ENCODE measurements around the gene PVALB. TPM values are rescaled to one million over a fixed set of nuclear protein-coding genes. Genes with fewer than 3 reads are reported as not detected.

Gene PVALB
- total RNA-seq, 1 donor from 2014 or later: not detected

GRCh38 chr22:36855478-36855877 is 38.6 kb upstream of the PVALB start:
- no peak overlapping the region for H3K4me3 Mint-ChIP-seq (ENCODE audit: unreplicated experiment)
- peaks cover 5% of the 10 kb centered on the region for H3K27me3 Mint-ChIP-seq (ENCODE audit: unreplicated experiment)
- no peaks in the 10 kb centered on the region for H3K4me1 Mint-ChIP-seq (ENCODE audit: unreplicated experiment)
- H3K27ac Mint-ChIP-seq (ENCODE audit: unreplicated experiment): no peak overlapping the region
- TF ChIP-seq CTCF (IDR thresholded peaks at IDR 0.05; ENCODE audit: unreplicated experiment): no peak
- DNase-seq (ENCODE audit: low spot score): no peak
- no peaks in the 10 kb centered on the region for H3K36me3 Mint-ChIP-seq (ENCODE audit: low read depth, unreplicated experiment)
- H3K9me3 Mint-ChIP-seq (ENCODE audit: unreplicated experiment): no peaks in the 10 kb centered on the region

- peak; percentile 61 for TF ChIP-seq CTCF (IDR thresholded peaks at IDR 0.05; ENCODE audit: unreplicated experiment)
- no peaks in the 10 kb centered on the region for H3K9me3 Mint-ChIP-seq (ENCODE audit: unreplicated experiment)
- no peak overlapping the region for H3K27ac Mint-ChIP-seq (ENCODE audit: unreplicated experiment)
- no peaks in the 10 kb centered on the region for H3K4me1 Mint-ChIP-seq (ENCODE audit: unreplicated experiment)
- no peak overlapping the region for H3K4me3 Mint-ChIP-seq (ENCODE audit: unreplicated experiment)
- H3K36me3 Mint-ChIP-seq (ENCODE audit: low read depth, unreplicated experiment): no peaks in the 10 kb centered on the region
- peak; percentile 82 for DNase-seq (ENCODE audit: low spot score)
- H3K27me3 Mint-ChIP-seq (ENCODE audit: unreplicated experiment): peaks cover 6% of the 10 kb centered on the region
Observed at GRCh38 chr22:36853407-36854099, 36.7 kb upstream of the PVALB start.

- no peak for TF ChIP-seq CTCF (IDR thresholded peaks at IDR 0.05; ENCODE audit: unreplicated experiment)
- Mint-ChIP-seq H3K4me3 (ENCODE audit: unreplicated experiment) (no peak overlapping the region), H3K4me1 (ENCODE audit: unreplicated experiment) (no peaks in the 10 kb centered on the region), H3K9me3 (ENCODE audit: unreplicated experiment) (no peaks in the 10 kb centered on the region), H3K36me3 (ENCODE audit: low read depth, unreplicated experiment) (no peaks in the 10 kb centered on the region), H3K27ac (ENCODE audit: unreplicated experiment) (no peak overlapping the region), H3K27me3 (ENCODE audit: unreplicated experiment) (peaks cover 6% of the 10 kb centered on the region)
- no peak for DNase-seq (ENCODE audit: low spot score)
Observed at GRCh38 chr22:36852056-36852973, 35.5 kb upstream of the PVALB start.

GRCh38 chr22:36850682-36851081 is 33.8 kb upstream of the PVALB start:
- Mint-ChIP-seq H3K27me3 (ENCODE audit: unreplicated experiment) (peaks cover 3% of the 10 kb centered on the region), H3K4me1 (ENCODE audit: unreplicated experiment) (no peaks in the 10 kb centered on the region), H3K9me3 (ENCODE audit: unreplicated experiment) (no peaks in the 10 kb centered on the region), H3K36me3 (ENCODE audit: low read depth, unreplicated experiment) (no peaks in the 10 kb centered on the region), H3K27ac (ENCODE audit: unreplicated experiment) (no peak overlapping the region), H3K4me3 (ENCODE audit: unreplicated experiment) (no peak overlapping the region)
- no peak for TF ChIP-seq CTCF (IDR thresholded peaks at IDR 0.05; ENCODE audit: unreplicated experiment)
- DNase-seq (ENCODE audit: low spot score): no peak

- Mint-ChIP-seq H3K27ac (ENCODE audit: unreplicated experiment) (no peak overlapping the region), H3K36me3 (ENCODE audit: low read depth, unreplicated experiment) (no peaks in the 10 kb centered on the region), H3K4me1 (ENCODE audit: unreplicated experiment) (no peaks in the 10 kb centered on the region), H3K27me3 (ENCODE audit: unreplicated experiment) (peaks cover 3% of the 10 kb centered on the region), H3K4me3 (ENCODE audit: unreplicated experiment) (no peak overlapping the region), H3K9me3 (ENCODE audit: unreplicated experiment) (no peaks in the 10 kb centered on the region)
- TF ChIP-seq CTCF (IDR thresholded peaks at IDR 0.05; ENCODE audit: unreplicated experiment): no peak
- no peak for DNase-seq (ENCODE audit: low spot score)
Observed at GRCh38 chr22:36850056-36850455, 33.2 kb upstream of the PVALB start.

Measured in endothelial cell (in vitro differentiated cells).